Stimulated activated naive CD8-positive, alpha-beta T cell treated with anti-CD3 and anti-CD28 coated beads, Interleukin-15, Interleukin-2, amounts not matched to agents 100 U/mL and 50 U/mL, for 24 hours (primary cell): ENCODE measurements around the gene ABCC11.
A peak's percentile ranks its signal among the peaks of the same experiment; 100 is the strongest.

Experiments used
- ATAC-seq: fragments of 150-1000 bp; cut with Tn5 transposase; one replicate; pipeline ENCODE4 v1.10.0; 2021
- DNase-seq: peaks from one replicate; pipeline ENCODE4 v3.0.0; 2021

Gene ABCC11

DNA sequence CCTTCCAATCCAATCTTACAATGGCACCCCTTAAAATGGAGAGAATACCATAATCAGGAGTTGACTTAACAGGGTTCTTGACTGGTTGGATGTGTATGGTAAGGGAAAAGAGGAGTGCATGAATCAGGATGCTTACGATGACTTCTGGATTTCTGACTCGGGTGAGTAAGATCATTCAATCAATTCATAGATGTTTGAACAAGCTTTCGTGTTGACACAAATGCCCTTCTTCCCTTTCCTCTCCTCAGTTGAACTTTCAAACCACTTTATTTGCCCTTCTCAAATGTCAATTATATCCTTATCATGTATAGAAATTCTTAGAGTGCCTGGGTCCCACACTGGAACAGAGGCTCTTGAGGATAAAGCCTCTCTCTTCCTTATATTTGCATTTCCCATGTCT lies 117.4 kb downstream of the ABCC11 start:
- DNase-seq (no peak), ATAC-seq (no peak)

DNA sequence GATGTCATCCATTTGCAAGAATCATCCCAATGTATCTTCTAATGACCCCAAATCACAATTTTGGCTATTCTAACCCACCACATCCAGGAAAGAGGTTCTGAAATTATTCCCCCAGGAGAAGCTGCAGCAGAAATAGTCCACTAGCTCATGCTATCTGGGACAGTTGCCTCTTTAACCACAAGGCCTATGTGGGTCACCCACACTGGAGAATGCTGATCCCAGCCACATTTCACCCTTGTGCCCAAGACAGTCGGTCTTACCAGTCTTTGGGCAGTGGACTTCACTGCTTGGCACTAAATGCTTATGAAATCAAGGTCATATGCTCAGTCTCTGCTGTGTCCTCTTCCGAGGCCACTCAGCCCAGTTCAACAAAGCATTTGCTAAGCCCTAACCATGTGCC lies 118.6 kb downstream of the ABCC11 start:
- no peak for DNase-seq
- no peak for ATAC-seq

DNA sequence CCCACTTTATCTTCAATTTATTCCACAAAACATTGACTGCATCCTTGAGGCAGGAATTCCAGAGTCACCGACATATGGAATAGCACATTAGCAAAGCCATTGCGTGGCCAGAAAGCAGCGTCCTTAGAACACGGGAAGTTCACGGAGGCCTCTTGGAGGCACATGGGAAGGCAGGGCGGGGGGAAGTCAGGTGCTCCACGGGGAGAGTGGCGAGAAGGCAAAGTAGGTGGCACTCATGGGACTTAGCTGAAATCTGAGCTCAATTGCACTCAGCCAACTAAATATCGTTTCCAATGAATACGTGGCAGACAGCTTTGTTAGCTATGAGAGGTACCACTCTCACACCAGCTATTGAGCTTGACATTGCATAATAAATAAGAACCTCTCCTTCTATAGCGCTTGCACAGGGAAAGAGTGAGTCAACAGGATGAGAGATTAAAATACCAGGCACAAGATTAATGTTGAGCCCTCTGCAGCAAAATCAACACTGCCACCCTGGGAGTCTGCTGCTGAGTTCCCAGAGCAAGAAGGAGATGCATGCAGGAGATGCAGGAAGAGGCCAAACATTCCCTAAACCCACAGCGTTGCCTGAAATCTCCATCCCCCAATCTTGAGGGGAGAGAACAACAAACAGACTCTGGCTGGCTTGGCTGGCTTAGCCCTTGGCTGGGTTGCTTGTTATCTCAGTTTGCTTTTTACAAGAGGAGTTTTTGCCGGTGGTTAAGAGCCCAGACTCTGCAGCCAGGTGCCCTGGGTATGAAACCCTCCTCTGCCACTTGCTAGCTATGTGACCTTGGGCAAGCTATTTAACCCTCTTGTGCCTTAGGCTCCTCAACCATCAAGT lies 120.3 kb downstream of the ABCC11 start:
- ATAC-seq (no peak), DNase-seq (no peak)

DNA sequence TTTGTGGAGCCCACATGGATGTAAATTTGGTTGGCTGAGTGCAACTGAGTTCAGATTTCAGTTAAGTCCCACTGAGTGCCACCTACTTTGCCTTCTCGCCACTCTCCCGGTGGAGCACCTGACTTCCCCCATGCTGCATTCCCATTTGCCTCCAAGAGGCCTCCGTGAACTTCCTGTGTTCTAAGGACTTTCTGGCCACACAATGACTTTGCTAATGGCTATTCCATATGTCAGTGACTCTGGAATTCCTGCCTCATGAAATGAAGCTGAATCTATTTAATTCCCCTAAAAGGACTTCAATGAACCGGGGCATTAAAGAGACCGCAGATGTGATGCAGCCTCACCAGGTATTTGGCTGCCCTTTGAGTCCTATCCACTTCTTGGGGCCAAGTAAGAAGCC lies 121.5 kb downstream of the ABCC11 start:
- ATAC-seq (no peak), DNase-seq (no peak)

DNA sequence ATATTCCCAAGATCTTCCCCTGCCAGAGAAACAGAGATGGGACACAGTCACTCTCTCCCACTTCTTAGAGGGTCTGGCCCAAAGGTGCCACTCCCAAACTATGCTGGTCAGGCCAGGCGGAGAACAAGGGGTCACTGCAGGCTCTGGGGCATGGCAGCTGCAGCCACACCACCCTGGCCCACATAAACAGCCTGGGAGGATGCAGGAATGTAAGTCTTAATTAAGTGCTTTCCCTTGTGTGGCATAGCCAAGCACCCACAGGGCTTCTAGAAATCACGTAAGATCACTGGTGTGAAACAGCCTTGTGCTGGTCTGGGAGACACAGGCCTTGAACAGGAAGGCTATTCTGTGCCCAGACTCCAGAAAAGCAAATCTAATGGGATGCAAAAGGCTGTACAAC lies 123.1 kb downstream of the ABCC11 start:
- ATAC-seq, result no peak
- no peak for DNase-seq

DNA sequence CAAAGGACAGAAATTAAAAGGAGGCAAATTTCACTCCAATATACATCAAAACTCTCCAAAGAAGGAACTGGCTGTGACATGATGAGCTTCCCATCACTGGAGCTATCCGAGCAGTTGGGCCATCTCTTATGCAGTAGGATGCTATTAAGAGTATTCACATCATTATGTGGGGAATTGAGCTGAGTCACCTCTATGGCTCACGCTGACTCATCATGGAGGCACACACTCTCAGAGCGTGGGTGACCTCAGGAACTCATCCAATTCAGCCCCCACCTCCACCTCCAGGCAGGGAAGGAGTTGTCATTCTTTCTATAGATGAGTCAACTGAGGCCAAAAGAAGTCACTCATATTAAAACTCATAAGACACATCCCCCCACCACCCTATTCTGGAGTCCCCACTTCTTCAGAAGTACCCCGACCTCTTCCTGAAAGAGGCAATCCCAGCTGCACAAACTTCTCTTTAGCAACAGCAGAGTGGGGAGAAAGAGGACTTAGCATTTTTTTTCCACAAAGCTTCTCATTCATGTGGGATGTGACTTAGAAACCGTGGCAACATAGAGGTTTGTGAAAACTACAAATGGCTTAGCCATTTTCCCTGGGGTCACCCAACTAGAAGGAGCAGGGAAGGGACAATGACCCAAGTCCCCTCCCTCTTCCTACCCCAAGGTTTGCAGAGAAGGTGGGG lies 124.1 kb downstream of the ABCC11 start:
- peak; percentile 80 for ATAC-seq

DNA sequence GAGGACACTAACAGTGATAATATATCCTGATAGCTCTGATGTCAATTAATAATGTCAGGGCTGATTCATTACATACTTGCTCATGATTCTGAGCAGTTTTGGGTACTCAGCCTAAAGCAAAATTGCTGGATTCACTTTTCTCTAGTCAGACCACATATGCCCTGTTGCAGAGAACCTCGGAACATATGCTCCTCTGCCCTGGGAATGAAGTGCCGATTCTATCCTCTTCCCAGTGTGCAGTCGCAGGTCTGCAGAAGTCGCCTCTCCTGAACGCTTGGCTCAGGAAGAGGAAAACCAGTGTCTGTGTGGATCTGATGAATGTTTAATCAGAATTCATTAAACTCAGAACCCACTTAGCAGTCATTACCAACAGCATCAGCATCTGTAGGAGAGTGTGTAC lies 126.1 kb downstream of the ABCC11 start:
- DNase-seq (no peak), ATAC-seq (no peak)

More for the DNA sequence above, 124.1 kb downstream of the ABCC11 start:
- DNase-seq, result peak; percentile 55

DNA sequence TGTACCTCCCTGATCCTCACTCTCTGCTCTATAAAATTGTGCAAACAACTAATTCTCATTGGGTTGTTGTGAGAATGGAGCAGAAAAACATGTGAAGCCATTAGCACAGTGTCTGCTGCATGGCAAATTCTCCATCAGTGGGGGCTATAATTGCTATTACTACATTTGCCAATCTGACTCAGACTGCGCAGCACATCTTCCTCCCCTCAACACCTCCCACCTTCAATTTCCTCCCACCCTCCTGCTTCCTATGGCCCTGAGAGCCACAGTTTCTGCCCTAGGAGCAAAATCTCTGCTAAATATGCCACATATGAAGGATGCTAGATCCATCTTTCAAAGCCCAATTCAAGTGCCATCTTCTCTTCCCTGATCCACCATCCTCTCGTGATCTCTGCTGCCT lies 128.5 kb downstream of the ABCC11 start:
- ATAC-seq (no peak), DNase-seq (no peak)

DNA sequence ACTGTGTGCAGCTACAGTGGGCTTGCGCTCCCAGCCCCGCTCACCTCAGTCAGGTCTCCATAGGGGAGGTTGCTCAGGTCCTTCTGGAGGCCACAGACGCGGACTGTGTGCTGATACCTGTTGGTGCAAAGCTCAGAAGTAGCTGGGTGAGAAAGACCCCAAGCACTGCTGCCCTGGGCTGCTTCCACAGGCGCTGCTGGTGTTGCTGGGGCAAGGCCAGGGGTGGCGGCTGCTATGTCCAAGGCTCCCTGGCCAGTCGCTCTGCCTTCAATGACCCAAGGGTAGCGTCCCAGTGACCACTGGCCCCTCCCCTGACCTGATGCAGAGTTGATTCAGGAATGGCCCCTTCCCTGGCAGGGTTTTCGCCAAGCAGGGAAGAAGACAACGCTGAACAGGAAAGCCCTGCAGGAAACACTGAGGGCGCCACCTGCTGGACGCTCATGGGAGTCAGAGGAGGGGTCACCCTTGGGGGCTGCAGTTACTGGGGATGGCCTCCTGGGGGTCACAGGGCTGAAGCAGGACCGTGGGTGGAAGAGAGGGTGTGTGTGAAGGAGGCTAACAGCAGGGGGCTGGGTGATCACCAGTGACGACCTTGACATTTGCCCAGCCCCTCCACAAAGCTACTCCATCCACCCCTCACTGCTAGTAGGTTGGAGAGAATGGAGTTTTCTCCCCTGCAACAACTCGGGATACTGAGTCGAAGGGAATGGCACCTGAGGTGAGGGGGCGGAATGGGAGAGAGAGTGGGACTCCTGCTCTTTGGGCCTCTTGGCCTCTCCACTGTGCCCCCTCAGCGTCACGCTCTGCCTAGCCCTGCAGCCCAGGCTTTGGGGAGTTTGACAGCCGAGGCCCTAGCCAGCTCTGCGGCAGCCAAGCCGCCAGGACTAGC lies 129.9 kb downstream of the ABCC11 start:
- ATAC-seq, result peak; percentile 58

More for the DNA sequence above, 129.9 kb downstream of the ABCC11 start:
- peak; percentile 73 for DNase-seq
